Measurements from ENCODE around the gene SGCA. TPM values are rescaled to one million over a fixed set of nuclear protein-coding genes. Genes with fewer than 3 reads are reported as not detected.

The SGCA gene
- total RNA-seq, 1 experiment from 2014 or later = 0.24 TPM

DNA sequence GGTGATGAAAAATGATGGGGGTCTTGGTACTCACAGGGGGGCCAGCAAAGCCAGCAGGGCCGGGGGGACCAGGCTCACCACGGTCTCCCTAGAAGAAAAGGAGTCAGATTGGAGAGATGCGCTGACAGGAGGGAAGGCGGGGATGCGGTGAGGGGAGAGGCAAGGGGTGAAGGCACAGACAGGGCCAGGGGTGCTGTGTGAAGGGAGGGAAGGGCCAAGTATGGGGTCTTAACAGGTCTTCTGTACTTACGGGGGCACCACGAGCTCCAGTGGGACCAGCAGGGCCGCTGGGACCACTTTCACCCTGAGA, 24.4 kb downstream of the SGCA start:
- H2BK120ac ChIP-seq (ENCODE audit: low read depth, low read length, poor library complexity, severe bottlenecking) = no peak overlapping the region
- no peak overlapping the region for H4K91ac ChIP-seq (ENCODE audit: insufficient read length, low read depth, low read length)
- no peak overlapping the region for H3K4me3 Mint-ChIP-seq
- H4K8ac ChIP-seq (replicated peaks; ENCODE audit: insufficient read length, low read depth, low read length) = no peak overlapping the region
- H3K14ac ChIP-seq (ENCODE audit: insufficient read depth, low read length) = no peak overlapping the region
- no peak overlapping the region for H2BK5ac ChIP-seq (ENCODE audit: insufficient read length, low read length)
- no peaks in the 10 kb centered on the region for H3K4me1 ChIP-seq (ENCODE audit: insufficient read depth, low read length)
- no peak overlapping the region for H2BK12ac ChIP-seq (ENCODE audit: insufficient read length, low read depth, low read length)
- no peak overlapping the region for H2BK15ac ChIP-seq (ENCODE audit: low read depth, low read length)
- H3K27ac ChIP-seq (ENCODE audit: insufficient read length, low read depth, low read length) = no peak overlapping the region
- peaks cover 5 to 82% (median 74%) of the 10 kb centered on the region in 3 experiments; a peak in 6 of 7 replicates for H3K36me3 Mint-ChIP-seq (ENCODE audit: insufficient read depth in 1 of 3, low read depth in 3 of 3)
- no peak overlapping the region for H3K9ac ChIP-seq (ENCODE audit: extremely low read depth, insufficient read length, low read length)
- no peaks in the 10 kb centered on the region for H3K9me3 Mint-ChIP-seq
- H3K4me1 Mint-ChIP-seq = peaks cover 2% of the 10 kb centered on the region in 2 experiments; a peak in 2 of 4 replicates
- H3K79me2 ChIP-seq (ENCODE audit: insufficient read depth, low read length) = no peaks in the 10 kb centered on the region
- H3T11ph ChIP-seq (ENCODE audit: low read length) = no peak overlapping the region
- DNase-seq = no peak
- H4K20me1 ChIP-seq (ENCODE audit: control insufficient read depth, insufficient read depth, insufficient read length) = no peaks in the 10 kb centered on the region
- H3K4ac ChIP-seq (ENCODE audit: low read depth, low read length) = no peak overlapping the region
- H3K27me3 ChIP-seq (ENCODE audit: insufficient read depth, low read length) = no peaks in the 10 kb centered on the region
- no peak overlapping the region for H3K18ac ChIP-seq (ENCODE audit: insufficient read length, low read depth, low read length)
- H3K4me2 ChIP-seq (ENCODE audit: insufficient read depth, insufficient read length, low read length) = no peak overlapping the region
- no peaks in the 10 kb centered on the region for H3K27me3 Mint-ChIP-seq (ENCODE audit: low read depth)
- no peak overlapping the region for H2AK5ac ChIP-seq (ENCODE audit: insufficient read length, low read length)
- H3K9me3 ChIP-seq (ENCODE audit: control insufficient read depth, low read depth, low read length) = no peaks in the 10 kb centered on the region
- H4K5ac ChIP-seq (ENCODE audit: insufficient read length, low read depth, low read length) = no peak overlapping the region
- H3K23ac ChIP-seq (ENCODE audit: insufficient read length, low read depth, low read length) = no peak overlapping the region
- H2BK20ac ChIP-seq (ENCODE audit: low read depth, low read length, poor library complexity, severe bottlenecking) = no peak overlapping the region
- no peak overlapping the region for H3K56ac ChIP-seq (ENCODE audit: insufficient read length, low read depth, low read length)
- H2AFZ ChIP-seq (ENCODE audit: low read length) = no peak overlapping the region
- H3K23me2 ChIP-seq (ENCODE audit: insufficient read length, low read depth, low read length, poor library complexity, severe bottlenecking) = no peaks in the 10 kb centered on the region
- whole genome bisulfite sequencing (ENCODE audit: extremely low coverage, insufficient read length, low lambda C conversion rate) = no CpG with 5 or more reads among the region's 8 CpGs
- no peaks in the 10 kb centered on the region for H3K79me1 ChIP-seq (ENCODE audit: insufficient read depth, low read depth, low read length, poor library complexity, severe bottlenecking)
- TF ChIP-seq, protein P1, sequence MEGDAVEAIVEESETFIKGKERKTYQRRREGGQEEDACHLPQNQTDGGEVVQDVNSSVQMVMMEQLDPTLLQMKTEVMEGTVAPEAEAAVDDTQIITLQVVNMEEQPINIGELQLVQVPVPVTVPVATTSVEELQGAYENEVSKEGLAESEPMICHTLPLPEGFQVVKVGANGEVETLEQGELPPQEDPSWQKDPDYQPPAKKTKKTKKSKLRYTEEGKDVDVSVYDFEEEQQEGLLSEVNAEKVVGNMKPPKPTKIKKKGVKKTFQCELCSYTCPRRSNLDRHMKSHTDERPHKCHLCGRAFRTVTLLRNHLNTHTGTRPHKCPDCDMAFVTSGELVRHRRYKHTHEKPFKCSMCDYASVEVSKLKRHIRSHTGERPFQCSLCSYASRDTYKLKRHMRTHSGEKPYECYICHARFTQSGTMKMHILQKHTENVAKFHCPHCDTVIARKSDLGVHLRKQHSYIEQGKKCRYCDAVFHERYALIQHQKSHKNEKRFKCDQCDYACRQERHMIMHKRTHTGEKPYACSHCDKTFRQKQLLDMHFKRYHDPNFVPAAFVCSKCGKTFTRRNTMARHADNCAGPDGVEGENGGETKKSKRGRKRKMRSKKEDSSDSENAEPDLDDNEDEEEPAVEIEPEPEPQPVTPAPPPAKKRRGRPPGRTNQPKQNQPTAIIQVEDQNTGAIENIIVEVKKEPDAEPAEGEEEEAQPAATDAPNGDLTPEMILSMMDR (conservative IDR thresholded peaks at IDR 0.05) = no peak
- no peak overlapping the region for H3K27ac Mint-ChIP-seq

Data from H9 (cell line).